GM15510 (cell line): ENCODE results near the gene PIF1.

Source experiments
- POLR2A ChIP-seq: IDR thresholded peaks from 3 replicates; pipeline ENCODE4 v1.6.1; 2011; ENCODE audit warnings: borderline replicate concordance; ENCODE audit not compliant: insufficient read length; ENCODE audit errors: extremely low read depth

PIF1 gene

DNA sequence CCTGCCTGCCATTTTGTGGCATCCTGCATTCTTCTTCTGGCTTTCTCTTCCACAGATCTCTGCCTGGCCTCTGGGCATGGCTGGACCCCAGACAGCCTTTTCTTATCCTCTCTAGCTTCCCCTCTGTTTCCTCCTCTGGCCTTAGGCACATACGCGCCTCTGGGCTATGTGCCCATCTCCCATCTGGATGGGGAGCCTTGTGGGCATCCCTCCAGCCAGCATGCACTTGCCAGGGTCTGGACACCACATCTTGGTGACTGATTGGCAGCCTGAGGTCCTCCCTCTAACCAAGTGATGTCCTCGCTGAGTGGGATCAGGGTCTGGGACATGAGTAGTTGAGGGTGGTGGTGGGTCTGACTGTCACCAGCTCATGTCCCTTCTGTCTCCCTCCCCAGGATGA, 29.1 kb upstream of the PIF1 start:
- no peak for TF ChIP-seq POLR2A

DNA sequence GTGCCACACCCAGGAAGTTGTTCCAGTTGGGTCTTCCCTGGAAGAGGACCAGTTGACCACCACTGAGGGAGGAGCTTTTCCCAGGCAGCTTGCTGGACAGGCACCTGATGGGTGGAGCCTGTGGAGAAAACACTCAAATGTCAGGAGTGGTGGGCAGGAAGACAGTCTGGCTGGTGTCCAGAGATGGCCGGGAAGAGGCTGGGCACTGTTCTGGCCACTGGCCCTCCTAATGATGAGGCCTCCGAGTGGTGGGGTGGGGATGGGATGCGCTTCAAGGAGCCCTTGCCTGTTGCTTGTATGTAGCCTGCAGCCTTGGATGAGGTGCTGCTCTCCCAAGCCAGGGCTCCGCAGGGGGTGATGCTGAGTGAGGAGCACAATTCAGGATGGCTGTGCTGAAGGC, 28.6 kb upstream of the PIF1 start:
- no peak for TF ChIP-seq POLR2A

DNA sequence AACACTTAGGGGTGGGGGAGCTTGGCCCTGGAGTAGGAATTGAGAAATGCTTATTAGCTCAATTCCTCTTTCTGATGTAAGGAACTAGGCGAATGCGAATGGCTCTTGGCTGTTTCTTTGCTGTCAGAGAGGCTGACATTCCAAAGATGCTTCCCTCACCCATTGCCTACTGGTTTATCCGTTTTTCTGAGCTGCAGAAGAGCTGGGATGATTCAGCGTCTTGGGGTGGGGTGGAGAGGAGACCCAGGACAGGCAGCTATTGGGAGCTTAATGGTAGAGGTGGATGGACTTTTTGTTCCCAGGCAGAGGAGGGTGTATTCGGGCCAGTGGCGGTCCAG, 26.0 kb upstream of the PIF1 start:
- TF ChIP-seq POLR2A = no peak

DNA sequence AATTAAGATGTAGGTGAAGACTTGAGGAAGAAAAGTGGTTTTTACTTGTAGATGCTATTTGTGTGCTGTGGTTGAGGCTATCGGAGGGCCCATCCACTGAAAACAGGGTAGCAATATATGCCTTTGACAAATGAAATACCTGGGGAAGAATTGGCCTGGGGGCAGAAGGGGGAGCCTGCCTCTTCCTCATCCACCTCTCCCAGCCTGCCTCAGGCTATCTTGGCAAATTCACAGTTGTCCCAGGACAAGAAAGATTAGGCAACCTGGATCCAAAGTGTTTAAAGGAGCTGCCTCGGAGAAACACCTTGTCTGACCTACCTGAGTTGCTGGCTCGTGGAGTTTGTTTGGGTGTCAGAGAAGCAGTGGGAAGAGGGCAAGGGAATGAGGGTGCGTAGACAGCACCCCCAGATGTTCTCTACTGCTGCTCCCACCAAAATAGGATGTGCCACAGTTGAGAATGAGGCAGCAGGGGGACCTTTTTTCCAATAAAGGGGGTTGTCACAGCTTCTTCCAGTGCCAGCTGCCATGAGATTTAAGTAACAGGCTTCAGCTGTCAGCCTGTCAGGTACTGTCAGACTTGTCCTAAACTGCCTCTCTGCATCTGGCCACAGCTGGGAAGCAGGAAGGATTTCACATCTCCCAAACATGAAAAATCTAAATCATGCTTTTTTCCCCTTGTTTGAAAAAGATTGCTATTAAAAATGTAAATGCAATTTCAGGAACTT, 25.5 kb upstream of the PIF1 start:
- no peak for TF ChIP-seq POLR2A

DNA sequence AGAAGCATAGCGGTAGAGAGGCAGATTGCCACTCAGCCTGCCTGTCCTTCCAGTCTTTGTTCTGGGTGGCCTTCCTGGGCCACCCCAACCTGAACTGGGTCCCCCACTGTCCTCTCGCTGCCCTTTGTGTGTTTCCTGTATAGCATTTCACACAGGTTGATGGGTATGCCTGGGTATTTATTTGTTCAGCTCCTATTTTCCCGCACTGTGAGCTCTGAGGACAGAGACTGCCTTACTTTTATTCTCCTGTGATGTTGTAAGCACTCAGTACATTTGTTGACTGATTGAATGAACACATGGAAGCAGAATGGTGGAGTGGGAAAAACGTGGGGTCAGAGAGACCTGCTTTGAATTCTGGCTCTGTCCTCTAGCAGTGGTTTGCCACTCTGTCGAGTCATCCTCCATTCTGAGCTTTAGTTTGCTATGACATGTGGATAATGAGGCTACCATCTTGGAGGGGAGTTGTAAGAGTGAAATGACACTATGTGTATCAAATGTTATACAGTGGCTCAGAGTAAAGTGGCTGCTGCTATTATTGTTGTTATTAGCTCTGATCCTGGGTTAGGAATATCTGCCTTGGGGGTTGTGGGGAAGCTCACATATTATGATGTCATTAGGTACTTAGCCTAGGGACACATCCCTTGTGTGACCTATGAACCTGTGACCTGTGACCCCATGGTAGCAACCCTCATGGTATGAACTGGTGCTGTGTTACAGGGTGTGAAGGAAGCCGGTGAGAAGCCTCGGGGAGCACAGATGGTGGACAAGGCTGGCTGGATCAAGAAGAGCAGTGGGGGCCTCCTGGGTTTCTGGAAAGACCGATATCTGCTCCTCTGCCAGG, 22.6 kb upstream of the PIF1 start:
- no peak for TF ChIP-seq POLR2A

DNA sequence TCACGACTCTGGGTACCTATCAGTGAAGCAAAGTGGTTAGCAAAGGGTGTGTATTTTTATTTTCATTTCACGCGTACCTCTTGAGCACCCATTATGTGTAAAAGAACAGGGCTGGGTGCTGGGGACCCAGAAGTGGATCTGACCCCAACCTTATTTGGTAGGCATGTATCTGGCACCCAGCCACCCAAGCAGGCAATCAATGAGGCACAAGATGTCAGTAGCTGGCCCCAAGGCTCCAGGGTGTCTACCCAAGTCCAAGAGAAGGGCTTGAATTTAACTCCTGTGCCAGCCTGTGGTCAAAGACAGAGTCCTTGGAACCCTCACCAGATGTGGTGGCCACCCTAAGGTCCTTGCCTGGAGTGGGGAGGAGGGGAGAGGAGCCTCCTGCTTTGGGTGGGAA, 22.0 kb upstream of the PIF1 start:
- TF ChIP-seq POLR2A = no peak

DNA sequence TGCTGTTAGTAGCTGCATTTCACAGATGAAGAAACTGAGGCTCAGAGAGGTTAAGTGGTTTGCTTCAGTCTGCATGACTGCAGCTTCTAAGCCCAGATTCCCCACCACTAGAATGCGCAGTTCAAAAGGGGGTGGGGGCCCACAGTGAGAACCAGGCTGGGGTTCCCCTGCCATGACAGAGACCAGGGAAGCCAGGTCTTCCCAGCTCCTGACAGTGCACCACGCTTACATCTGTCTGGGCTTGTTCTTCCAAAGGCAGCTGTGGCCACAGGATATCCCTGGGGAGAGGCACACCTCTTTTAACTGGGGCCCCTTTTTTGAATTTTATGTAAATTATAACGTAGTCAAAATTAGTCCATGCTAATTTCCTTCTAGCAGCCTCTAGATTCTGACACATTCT, 21.6 kb upstream of the PIF1 start:
- TF ChIP-seq POLR2A = no peak

DNA sequence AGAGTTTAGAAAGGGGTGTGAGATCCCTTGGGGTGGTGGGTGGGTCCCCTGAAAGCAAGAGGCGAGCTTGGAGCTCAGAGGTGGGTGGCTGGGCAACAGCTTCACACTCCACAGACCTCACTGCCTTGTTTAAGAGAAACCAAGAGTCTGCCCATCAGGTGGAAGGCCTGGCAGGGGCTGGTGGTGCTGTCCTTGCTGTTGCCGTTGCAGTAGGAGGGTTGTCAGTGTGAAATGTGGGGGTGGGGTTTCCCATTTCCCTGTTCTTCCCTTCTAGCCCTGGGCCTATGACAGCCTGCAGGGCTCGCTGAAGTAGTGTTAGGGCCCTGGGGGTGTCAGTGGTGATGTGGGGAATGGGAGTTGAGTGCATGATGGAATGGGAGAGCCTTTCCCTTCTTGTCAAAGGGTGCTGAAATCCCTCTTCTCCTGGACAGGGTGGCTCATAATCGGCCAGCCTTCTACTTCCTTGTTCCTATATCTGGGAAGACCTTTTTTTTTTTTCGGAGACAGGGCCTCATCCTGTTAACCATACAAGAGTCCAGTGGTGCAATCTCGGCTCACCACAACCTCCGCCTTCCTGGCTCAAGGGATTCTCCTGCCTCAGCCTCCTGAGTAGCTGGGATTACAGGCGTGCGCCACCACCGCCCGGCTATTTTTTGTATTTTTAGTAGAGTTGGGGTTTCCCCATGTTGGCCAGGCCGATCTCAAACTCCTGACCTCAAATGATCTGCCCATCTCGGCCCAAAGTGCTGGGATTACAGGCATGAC, 20.6 kb upstream of the PIF1 start:
- TF ChIP-seq POLR2A = no peak

DNA sequence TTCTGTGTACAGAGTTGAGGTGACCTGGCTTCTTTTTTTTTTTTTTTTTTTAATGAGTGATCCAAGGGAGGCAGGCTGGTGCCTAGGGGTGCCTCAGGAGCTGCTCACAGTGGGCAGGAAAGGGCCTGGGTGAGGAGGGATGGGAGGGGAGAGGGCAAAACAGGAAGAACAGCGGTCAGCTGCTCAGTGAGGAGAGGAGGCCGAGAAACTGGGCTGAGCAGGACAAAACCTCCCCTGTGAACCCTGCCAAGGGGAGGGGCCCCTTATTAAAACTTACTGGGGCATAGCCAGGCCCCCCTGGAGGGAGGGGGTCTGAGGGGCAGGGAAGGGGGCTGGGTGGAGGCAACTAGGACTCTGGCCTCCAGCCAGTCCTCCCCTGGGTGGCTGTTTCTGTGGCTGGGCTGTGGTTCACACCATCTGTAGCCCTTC, 19.8 kb upstream of the PIF1 start:
- TF ChIP-seq POLR2A = no peak

DNA sequence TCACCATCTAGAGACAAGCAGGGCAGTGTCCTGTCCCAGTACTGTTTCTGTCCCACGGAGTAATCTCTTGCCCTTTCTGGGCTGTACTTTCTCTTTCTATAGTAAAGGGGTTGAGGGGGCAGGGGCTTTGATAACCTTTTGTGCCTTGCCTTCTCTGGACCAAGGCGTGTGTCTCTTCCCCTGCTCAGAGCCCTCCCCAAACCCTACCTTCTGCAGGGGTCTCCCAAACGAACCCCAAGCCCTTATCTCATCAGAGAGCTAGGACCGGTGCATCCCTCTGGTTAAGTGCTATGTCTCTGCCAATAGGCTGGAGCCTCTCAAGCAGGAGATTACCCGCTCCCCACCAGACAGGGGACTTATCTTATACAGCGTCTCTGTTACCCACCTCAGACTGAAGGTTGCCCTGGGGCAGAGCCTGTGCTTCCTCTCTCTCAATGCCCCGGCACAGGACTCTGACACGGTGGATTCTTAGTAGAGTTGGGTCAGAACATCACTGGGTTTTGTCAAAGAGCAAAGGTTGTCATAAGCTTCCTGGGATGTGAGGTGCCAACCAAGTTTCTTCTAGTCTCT, 19.2 kb upstream of the PIF1 start:
- TF ChIP-seq POLR2A = no peak

DNA sequence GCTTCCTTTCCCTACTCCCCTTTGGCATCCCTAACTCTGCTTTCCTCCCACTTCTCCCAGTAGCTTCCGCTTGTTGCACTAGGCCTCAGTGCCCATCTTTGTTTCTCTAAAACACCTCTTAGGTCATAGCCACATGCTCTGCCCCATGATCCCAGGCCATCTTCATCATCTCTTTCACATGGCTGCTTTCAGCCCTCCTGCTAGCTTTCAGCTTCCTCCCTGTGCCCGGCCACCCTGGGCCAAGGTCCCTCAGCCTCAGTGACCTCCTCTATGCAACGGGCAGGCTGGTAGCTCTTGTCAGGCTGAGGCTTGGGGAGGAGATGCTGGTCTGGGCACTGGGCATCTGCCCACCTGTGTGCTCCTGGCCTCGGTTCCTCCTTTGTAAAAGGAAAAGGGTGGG, 18.5 kb upstream of the PIF1 start:
- no peak for TF ChIP-seq POLR2A

DNA sequence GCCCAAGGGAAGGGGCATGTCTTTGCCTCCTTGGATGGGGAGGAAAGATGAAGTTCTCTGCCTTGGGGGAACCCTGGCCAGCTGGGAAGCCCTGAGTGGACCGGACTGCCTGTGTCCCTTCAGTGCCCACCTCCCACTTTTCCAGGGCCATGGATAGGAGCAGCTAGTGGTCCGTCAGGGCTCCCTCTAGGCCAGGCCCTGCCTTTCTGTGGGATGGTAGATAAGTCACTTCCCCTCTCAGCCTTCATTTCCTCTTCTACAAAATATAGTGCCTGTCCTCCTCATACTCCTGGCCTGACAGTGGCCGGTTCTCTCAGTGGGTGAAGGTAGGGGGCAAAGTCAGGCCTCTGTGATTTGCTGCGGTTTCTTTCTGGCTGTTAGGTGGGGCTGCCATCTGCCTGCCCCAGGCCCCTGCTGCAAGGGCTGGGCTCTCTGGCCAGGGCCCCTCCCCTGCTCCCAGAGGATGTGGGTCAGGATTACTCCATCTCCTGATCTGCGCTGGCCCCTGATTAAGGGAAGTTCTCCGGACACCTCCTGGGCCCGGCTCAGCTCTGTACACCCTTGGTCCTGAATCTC, 17.6 kb upstream of the PIF1 start:
- no peak for TF ChIP-seq POLR2A

DNA sequence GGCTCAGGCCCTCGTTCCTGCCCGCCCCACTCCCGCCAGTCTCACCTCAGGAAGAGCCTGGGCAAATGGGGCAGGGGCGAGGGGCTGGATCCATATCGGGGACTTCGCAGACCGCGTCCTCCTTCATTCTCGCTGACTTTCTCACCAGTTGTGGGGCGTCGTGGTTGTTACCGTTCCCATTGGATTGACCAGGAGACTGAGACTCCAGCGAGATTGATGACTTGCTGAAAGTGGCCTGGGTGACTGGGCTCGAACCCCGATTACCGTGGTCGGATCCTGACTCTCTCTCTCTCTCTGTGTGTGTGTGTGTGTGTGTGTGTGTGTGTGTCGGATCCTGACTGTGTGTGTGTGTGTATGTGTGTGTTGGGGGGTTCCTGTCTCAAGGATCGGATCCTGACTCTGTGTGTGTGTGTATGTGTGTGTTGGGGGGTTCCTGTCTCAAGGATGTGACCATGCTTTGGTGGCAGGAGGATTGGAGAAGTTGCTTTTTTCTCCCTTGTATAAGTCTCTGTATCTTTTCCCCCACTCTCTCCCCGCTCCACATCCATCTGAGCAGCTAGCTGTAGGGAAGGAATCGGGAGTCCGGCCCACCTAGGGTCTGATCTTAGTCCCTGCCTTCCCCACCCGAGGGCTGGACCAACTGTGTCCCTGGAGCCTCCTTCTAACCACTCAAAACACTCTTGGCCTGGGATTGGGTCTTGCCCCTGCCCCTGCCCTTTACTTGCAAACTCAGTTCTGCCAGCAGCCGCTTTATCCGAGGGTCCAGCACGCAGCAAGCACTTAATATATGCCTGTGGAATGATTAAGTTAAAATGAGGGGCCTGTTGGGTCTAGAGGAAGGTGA, 16.9 kb upstream of the PIF1 start:
- TF ChIP-seq POLR2A = no peak
